ENCODE measurements around the gene LMAN1. TPM values are rescaled to one million over a fixed set of nuclear protein-coding genes. Genes with fewer than 3 reads are reported as not detected.

LMAN1 gene
- polyA plus RNA-seq, 5 donors, result 77.0 to 122 (median 97.6) TPM

DNA sequence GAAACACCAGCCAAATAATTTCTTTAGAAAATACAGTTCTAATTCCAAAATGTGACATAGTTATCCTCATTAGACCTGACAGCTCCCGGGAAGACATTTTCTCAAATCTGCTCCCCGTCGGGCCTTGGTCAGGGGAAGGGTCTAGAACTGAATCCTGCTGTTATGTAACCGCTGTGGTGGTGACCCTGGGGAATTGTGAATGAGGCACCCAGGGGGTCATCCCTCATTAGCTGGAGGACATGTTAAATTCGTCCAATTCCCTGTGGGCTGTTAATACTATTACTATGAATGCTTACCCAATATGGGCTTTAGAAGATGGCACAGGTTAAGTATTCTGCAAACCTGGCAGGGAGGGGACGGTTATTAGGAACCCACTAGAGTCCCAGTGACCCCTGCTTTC is 52.4 kb downstream of the LMAN1 start:
- DNase-seq, result no peak

DNA sequence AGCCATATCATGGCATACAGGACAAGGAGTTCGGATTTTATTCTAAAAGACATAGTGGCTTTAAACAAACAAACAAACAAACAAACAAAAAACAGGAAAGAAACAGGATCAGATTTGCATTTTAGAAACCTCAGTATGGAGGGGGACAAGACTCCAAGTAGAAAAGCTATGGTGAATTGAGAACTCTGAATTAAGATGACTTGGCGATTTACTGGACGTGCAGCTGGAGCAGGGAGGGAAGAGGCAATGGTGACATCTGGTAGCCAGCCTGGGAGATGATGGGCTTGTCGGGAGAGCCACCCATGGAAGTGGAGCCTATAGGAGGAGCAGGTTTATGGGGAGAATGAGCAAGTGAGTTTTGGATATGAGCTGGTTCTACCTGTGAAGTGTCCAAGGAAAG is 53.8 kb downstream of the LMAN1 start:
- DNase-seq, result no peak

DNA sequence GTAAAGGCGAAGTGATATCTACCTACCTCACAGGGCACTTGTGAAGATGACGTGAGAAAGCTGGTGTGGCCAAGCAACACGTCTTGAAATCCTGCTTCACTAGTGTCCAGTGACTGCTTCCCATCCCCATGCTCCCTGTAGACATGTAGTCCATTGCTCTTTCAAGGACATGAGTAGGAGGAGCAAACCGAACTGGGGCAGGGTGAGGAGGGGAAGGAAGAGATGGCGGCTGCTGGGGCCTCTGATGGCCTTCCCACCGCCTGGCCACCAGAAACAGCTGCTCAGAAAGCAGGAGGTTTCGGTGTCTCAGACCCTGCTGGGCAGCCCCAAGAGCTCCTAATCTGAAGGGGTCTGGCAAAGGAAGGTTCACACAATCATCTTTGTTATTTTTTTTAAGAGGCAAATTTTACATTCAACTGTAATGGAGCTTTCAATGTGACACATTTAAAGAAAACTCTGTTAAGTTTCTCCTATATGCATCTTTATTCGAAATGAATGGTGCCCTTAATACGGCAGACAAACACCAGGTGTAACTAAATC is 55.3 kb downstream of the LMAN1 start:
- DNase-seq, result no peak

DNA sequence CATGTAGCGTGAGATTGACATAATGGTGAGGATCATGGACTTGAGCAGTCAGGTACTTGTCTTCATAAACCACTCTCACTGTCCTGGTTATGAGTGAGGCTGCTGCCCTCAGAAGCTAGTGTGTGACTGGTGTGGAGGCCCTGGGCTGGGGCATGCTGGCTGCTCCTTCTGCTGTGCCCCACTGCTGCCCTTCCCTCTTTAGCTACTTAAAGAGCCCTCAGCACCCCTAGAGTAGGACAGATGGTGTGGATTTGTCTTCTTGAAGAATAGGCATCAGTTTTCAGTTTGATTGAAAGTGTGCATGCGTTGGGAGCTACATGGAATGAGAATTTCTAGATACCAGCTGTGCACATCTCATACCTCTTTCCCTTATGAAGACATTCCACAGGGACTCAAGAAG is 56.1 kb downstream of the LMAN1 start:
- DNase-seq, result no peak

DNA sequence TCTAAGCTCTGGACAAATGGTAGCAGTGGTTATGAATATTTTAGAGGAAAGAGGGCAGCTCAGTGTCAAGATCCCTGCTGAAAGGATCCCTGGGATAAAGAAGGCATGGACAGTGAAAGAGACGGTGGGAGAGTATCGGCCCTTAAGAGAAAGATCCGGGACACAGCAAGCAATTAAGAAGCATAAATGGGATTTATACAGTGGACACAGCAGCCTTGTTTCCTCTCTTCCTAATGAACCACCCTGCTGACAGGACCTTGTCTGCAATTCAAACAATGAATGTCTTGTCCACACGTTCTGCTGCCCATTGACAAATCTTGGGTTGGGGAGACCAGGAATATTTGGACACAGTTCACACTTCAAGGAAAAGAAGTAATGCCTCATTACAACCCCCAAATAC is 57.1 kb downstream of the LMAN1 start:
- no peak for DNase-seq

DNA sequence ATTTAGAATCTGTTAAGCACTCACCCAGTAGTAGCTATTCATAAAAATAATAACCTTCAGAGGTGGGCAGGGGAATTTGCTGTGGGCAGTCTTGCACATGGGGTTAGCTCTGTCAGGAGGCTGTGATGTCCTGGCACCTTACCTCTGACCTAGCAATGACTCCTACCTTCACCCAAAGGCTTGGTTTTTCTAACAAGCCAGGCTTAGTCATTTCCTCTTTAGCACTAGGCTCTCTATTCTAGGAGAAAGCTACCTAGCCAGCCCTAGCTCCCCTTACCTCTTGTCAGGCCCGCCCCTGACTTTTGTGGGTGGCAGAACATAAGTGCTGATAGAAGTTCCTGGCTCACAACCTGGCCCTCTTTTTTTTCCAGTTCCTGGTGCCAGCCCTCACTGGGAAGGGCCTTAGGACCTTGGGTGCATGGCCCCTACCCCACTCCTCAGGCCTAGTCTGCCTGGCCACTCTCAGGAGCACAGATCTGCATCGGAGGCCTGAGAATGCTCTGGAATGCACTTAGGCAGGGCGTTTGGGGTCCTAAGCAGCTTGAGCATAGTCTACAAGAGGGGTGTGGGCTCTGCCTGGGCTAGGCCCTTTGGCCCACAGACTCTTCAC is 58.3 kb downstream of the LMAN1 start:
- no peak for DNase-seq

DNA sequence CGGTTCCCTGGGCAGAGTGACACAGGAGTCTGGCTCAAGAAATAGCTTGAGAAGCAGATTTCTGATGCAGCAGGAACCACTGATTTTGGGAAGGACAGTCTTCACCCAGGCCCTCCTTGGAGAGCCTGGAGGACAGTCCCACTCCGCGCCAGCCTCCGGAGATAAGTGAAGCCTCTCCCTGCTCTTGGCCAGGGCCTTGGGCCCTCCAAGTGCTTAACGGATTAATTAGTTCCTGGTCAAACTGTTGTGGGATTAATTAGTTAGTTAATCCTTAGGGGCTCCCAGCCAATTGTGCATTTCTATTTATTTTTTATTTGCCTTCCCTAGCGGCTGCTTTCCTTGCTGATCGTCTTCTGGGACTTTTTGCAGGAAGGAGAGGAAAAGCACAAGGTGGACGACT is 60.2 kb downstream of the LMAN1 start:
- no peak for DNase-seq

DNA sequence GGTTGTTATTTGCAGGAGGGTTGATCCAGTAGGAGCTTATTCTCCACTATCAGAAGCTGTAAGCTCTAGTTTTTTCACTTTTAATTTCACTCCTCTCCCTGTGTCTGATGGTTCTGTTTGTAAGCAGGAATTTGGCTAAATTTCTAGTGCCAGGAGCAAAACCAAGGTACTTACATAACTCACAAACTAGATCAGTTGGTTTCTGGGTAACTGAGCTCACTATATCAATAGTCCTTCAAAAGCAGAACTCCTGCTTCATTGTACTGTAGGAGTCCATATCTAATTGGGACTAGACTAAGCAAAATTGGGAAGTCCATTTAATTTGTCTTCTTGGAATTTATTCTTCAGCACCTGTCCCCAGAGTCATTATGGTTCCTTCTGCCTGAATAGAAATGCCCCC is 65.7 kb downstream of the LMAN1 start:
- DNase-seq, result no peak

DNA sequence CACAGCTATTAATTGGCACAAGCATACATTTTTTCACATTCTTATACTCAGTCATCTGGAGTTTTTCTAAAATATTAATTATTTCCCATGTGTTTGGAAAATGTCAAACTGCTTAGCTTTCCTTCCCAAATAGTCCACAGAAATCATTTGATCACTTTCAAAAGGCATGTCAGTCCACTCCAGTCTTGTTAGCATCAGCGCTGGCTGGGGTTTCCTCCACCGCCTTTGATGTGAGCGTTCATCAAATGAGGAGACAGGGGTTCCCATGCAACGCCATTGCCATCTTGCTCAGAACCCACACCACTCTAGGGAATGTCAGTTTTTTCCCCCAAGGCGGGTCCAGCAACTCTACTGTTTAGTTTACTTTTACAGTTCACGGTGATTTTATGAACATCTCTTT is 72.7 kb downstream of the LMAN1 start:
- no peak for DNase-seq

DNA sequence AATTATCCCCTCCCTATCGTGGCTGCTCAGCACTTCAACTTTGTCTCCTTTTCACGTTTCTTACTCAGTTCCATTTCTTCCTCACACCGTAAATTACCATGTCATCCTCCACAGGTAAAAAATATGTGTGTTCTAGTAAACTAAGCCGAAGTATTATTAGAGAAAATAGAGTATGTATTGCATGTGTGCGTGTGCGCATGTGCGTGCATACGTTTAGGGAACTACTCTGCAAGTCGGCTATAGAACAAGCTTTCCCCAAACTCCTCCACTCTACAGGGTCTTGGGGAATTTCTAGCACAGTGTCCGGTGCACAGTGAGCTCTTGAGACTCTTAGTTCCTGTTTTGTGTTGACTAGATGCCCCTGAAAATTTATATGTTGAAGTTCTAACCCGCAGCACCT is 76.7 kb downstream of the LMAN1 start:
- DNase-seq, result no peak

DNA sequence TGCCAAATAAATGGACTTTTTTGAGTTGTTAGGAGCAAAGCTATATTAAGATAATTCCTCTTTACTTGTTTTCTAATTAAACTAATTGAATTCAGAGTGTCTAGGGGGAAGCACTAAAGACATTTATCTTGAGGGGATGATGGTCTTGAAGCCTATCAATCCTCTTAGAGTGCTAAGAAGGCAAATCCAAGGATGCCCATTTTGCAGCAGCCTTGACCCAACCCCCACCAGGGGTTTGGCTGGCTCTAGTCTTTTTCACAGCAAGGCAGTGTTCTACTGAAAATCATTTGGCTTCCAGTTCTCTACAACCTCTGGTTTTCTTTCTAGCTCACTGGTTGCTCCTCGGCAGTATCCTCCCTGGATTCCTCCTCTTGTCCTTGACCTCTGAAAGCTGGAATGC is 79.3 kb downstream of the LMAN1 start:
- no peak for DNase-seq

DNA sequence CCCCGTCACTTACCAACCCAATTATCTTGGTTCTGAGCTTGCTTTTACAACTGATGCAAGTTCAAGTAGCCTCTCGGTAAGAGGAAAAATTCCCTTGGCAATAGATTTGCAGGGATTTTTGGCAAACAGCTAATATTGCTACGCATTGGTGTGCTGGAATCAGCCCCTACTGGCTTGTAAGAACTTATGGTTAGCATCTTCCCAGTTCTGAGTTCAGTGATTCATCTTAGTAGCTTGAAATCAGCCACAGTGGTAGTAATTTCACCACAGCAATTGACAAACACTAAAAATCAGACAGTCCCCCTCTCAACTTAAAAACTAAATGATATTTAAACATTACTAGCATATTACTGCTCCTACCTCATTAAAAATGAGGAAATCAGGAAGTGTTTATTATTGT is 79.9 kb downstream of the LMAN1 start:
- no peak for DNase-seq

DNA sequence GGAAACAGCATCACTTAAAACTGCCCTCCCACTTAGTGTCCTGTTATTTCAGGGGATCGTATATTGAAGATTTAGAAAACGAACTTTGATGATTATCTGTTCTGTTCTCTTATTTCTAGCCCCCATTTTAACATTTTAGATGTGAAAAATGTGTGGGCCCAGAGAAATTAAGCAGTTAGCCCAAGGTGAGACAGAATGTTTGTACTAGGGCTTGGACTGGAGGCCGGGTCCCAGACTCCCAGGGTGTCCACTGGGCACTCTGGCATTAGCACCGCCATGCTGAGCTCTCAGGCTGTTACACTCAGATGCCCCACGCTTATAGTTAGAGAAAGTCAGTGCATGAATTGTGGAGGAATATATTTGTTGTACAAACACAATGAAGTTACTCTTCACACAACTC is 80.3 kb downstream of the LMAN1 start:
- no peak for DNase-seq

Other genes starting within 250 kb of the LMAN1 start
- gene SEC11C, start 219.4 kb downstream of the LMAN1 start, polyA plus RNA-seq (ENCODE audit: insufficient read depth in 1 of 5, insufficient read length in 5 of 5, low replicate concordance in 1 of 5), result 100 to 1,000 TPM in 2 of 5 donors, 10 to 100 TPM in 3; 77.8 to 111 (median 97.7) TPM
- gene GRP, start 139.1 kb downstream of the LMAN1 start, polyA plus RNA-seq (ENCODE audit: insufficient read depth in 1 of 5, insufficient read length in 5 of 5, low replicate concordance in 1 of 5), result 10 to 100 TPM; 56.9 to 85.7 (median 64.2) TPM
- not detected for gene RAX, start 85.8 kb downstream of the LMAN1 start, polyA plus RNA-seq (ENCODE audit: insufficient read depth in 1 of 5, insufficient read length in 5 of 5, low replicate concordance in 1 of 5)
- gene CPLX4, start 40.6 kb downstream of the LMAN1 start, polyA plus RNA-seq (ENCODE audit: insufficient read depth in 1 of 5, insufficient read length in 5 of 5, low replicate concordance in 1 of 5), result not detected

Measured in right lung (tissue), 5 donors.